HEK293 (cell line): ENCODE data around the gene SYNGR4.

Experiments used
- INSM2 ChIP-seq: fragments of 450-650 bp; formaldehyde crosslinking; IDR thresholded peaks from 2 replicates; pipeline ENCODE4 v1.5.1; 2016; ENCODE audit warnings: missing biosample characterization, missing genetic modification characterization
- PRDM2 ChIP-seq: fragments of 450-650 bp; formaldehyde crosslinking; IDR thresholded peaks from 2 replicates; pipeline ENCODE4 v1.5.1; 2016; ENCODE audit warnings: missing biosample characterization, missing genetic modification characterization, borderline replicate concordance
- SETDB1 ChIP-seq: IDR thresholded peaks from one replicate; pipeline ENCODE4 v1.6.1; 2017; ENCODE audit warnings: mild to moderate bottlenecking, low read length, moderate library complexity, mixed read lengths; ENCODE audit not compliant: insufficient read length
- ZFP3 ChIP-seq: fragments of 450-650 bp; formaldehyde crosslinking; IDR thresholded peaks from 2 replicates; pipeline ENCODE4 v1.5.1; 2016; ENCODE audit warnings: low read depth, missing biosample characterization, missing genetic modification characterization
- ZNF169 ChIP-seq: fragments of 450-650 bp; formaldehyde crosslinking; IDR thresholded peaks from 2 replicates; pipeline ENCODE4 v1.5.1; 2016; ENCODE audit warnings: missing biosample characterization, missing genetic modification characterization
- ZNF184 ChIP-seq: fragments of 450-650 bp; IDR thresholded peaks from 2 replicates; pipeline ENCODE4 v1.5.1; 2018; ENCODE audit warnings: missing biosample characterization, mild to moderate bottlenecking, missing genetic modification characterization
- ZNF202 ChIP-seq: fragments of 450-650 bp; formaldehyde crosslinking; IDR thresholded peaks from 2 replicates; pipeline ENCODE4 v1.5.1; 2016; ENCODE audit warnings: missing biosample characterization, missing genetic modification characterization, borderline replicate concordance
- ZNF24 ChIP-seq: fragments of 450-650 bp; formaldehyde crosslinking; IDR thresholded peaks from 2 replicates; pipeline ENCODE4 v1.5.1; 2016; ENCODE audit warnings: missing biosample characterization, missing genetic modification characterization
- ZNF280C ChIP-seq: fragments of 450-650 bp; formaldehyde crosslinking; IDR thresholded peaks from 2 replicates; pipeline ENCODE4 v1.5.1; 2016; ENCODE audit warnings: missing biosample characterization, missing genetic modification characterization
- ZNF302 ChIP-seq: fragments of 450-650 bp; formaldehyde crosslinking; IDR thresholded peaks from 2 replicates; pipeline ENCODE4 v1.5.1; 2016; ENCODE audit warnings: missing biosample characterization, missing genetic modification characterization, low read depth
- ZNF335 ChIP-seq: fragments of 450-650 bp; formaldehyde crosslinking; conservative IDR thresholded peaks from 2 replicates; pipeline ENCODE4 v1.5.1; 2016; ENCODE audit warnings: missing biosample characterization, missing genetic modification characterization
- ZNF362 ChIP-seq: fragments of 450-650 bp; formaldehyde crosslinking; IDR thresholded peaks from 2 replicates; pipeline ENCODE4 v1.5.1; 2016; ENCODE audit warnings: missing biosample characterization, missing genetic modification characterization
- ZNF391 ChIP-seq: fragments of 450-650 bp; formaldehyde crosslinking; IDR thresholded peaks from 2 replicates; pipeline ENCODE4 v1.5.1; 2016; ENCODE audit warnings: low read depth, missing biosample characterization, missing genetic modification characterization, borderline replicate concordance
- ZNF426 ChIP-seq: fragments of 450-650 bp; formaldehyde crosslinking; IDR thresholded peaks from 2 replicates; pipeline ENCODE4 v1.5.1; 2017; ENCODE audit warnings: missing biosample characterization, missing genetic modification characterization, mild to moderate bottlenecking, inconsistent platforms, moderate library complexity
- ZNF488 ChIP-seq: fragments of 450-650 bp; formaldehyde crosslinking; IDR thresholded peaks from 2 replicates; pipeline ENCODE4 v1.5.1; 2016; ENCODE audit warnings: missing biosample characterization, missing genetic modification characterization
- ZNF530 ChIP-seq: fragments of 450-650 bp; formaldehyde crosslinking; IDR thresholded peaks from 2 replicates; pipeline ENCODE4 v1.5.1; 2016; ENCODE audit warnings: low read depth, missing biosample characterization, missing genetic modification characterization
- ZNF555 ChIP-seq: fragments of 450-650 bp; formaldehyde crosslinking; conservative IDR thresholded peaks from 2 replicates; pipeline ENCODE4 v1.5.1; 2017; ENCODE audit warnings: missing biosample characterization, mild to moderate bottlenecking, missing genetic modification characterization, inconsistent platforms
- ZNF692 ChIP-seq: fragments of 450-650 bp; formaldehyde crosslinking; IDR thresholded peaks from 2 replicates; pipeline ENCODE4 v1.5.1; 2016; ENCODE audit warnings: missing biosample characterization, missing genetic modification characterization
- ZNF785 ChIP-seq: fragments of 450-650 bp; formaldehyde crosslinking; IDR thresholded peaks from 2 replicates; pipeline ENCODE4 v1.5.1; 2016; ENCODE audit warnings: missing biosample characterization, missing genetic modification characterization
- ZNF830 ChIP-seq: fragments of 450-650 bp; IDR thresholded peaks from 2 replicates; pipeline ENCODE4 v1.5.0; 2018; ENCODE audit warnings: missing biosample characterization, missing genetic modification characterization, low read depth, mild to moderate bottlenecking, moderate library complexity
- ZSCAN30 ChIP-seq: fragments of 450-650 bp; IDR thresholded peaks from 2 replicates; pipeline ENCODE4 v1.5.1; 2018; ENCODE audit warnings: missing biosample characterization, mild to moderate bottlenecking, missing genetic modification characterization, moderate library complexity

Gene SYNGR4

GRCh38 chr19:48391100-48392005 lies 27.2 kb downstream of the SYNGR4 start, which contains the start of gene KDELR1 (continued):
- TF ChIP-seq PRDM2 (tag by site-specific recombination) = no peak
- no peak for TF ChIP-seq ZNF169 (tag by site-specific recombination)
- no peak for TF ChIP-seq SETDB1
- no peak for TF ChIP-seq ZSCAN30 (tag by site-specific recombination)
- TF ChIP-seq ZNF530 (tag by site-specific recombination) = no peak
- TF ChIP-seq ZNF785 (tag by site-specific recombination) = no peak
- no peak for TF ChIP-seq INSM2 (tag by site-specific recombination)
- no peak for TF ChIP-seq ZNF488 (tag by site-specific recombination)
- TF ChIP-seq ZNF692 (tag by site-specific recombination) = peak; percentile 52
- TF ChIP-seq ZNF302 (tag by site-specific recombination) = no peak
- no peak for TF ChIP-seq ZNF555 (tag by site-specific recombination)
- no peak for TF ChIP-seq ZNF202 (tag by site-specific recombination)
- TF ChIP-seq ZNF362 (tag by site-specific recombination) = no peak
- TF ChIP-seq ZFP3 (tag by site-specific recombination) = no peak
- TF ChIP-seq ZNF391 (tag by site-specific recombination) = no peak
- no peak for TF ChIP-seq ZNF280C (tag by site-specific recombination)
- peak; percentile 27; the same call in 1 of the 2 replicates for TF ChIP-seq ZNF335 (tag by site-specific recombination)
- no peak for TF ChIP-seq ZNF184 (tag by site-specific recombination)
- TF ChIP-seq ZNF24 (tag by site-specific recombination) = no peak
- TF ChIP-seq ZNF830 (tag by site-specific recombination) = no peak
- TF ChIP-seq ZNF426 = no peak
